K562 (cell line): ENCODE results near the gene CFAP157. TPM values are rescaled to one million over a fixed set of nuclear protein-coding genes. Genes with fewer than 3 reads are reported as not detected.

Source experiments
- ATAC-seq: fragments of 200-7000 bp; cut with Tn5 transposase; 3 replicates; pipeline ENCODE4 v1.9.1; 2020; ENCODE audit warnings: moderate library complexity
- BruUV-seq: library from RNA; stranded (reverse); fragments of 400-500 nt; replicated peaks from 2 replicates; lab custom pipeline; 2021; lab: Mats Ljungman, UMichigan
- CTCF ChIA-PET: fragments of 300-600 bp; formaldehyde crosslinking; extraction: SDS; loops from one replicate; lab custom pipeline; 2021; ENCODE audit warnings: low intra/inter-chr PET ratio; lab: Yijun Ruan, JAX
- POLR2A ChIA-PET: fragments of 300-600, 350-650 bp; sonication (Branson Sonifier 250); formaldehyde crosslinking; extraction: SDS; loops from one replicate; lab custom pipeline; 2021; ENCODE audit warnings: antibody characterized with exemption, inconsistent platforms; lab: Yijun Ruan, JAX
- DNase-seq, 4 experiments: peaks; one replicate each; pipeline versions ENCODE4 v3.0.0 to v3.0.0-alpha.2; 2011 to 2018; ENCODE audit warnings: low spot score in 3 of 4, mixed read lengths in 3 of 4; ENCODE audit errors: extremely low read depth in 1 of 4
- FAIRE-seq: peaks from 2 replicates; lab custom pipeline; 2011; peaks lifted over from hg19 to GRCh38; lab: Jason Lieb, UNC
- H2AFZ ChIP-seq: 2 replicates; pipeline ENCODE4 v1.6.0; 2011; ENCODE audit warnings: low read depth, low read length, control low read depth, inconsistent platforms
- H3K27ac ChIP-seq: fragments of 200-600 bp; 3 replicates; pipeline ENCODE4 v1.8.0; 2011; ENCODE audit warnings: low read depth, mild to moderate bottlenecking, control low read depth, inconsistent platforms, low read length, moderate library complexity, mixed read lengths; ENCODE audit errors: extremely low read depth
- H3K27me3 ChIP-seq, 2 experiments: fragments of 300-600 bp in 1 of 2; 2 replicates in 1 of 2; 3 replicates in 1 of 2; pipeline versions ENCODE4 v1.6.0 to v1.8.0; 2011; ENCODE audit warnings: inconsistent platforms in 2 of 2, low read length in 2 of 2, mild to moderate bottlenecking in 1 of 2, mixed read lengths in 1 of 2, moderate library complexity in 1 of 2; ENCODE audit not compliant: control insufficient read depth in 2 of 2, insufficient read depth in 2 of 2
- H3K36me3 ChIP-seq: fragments of 300-600 bp; 3 replicates; pipeline ENCODE4 v1.8.0; 2011; ENCODE audit warnings: mild to moderate bottlenecking, low read length, inconsistent platforms; ENCODE audit not compliant: control insufficient read depth, insufficient read depth
- H3K4me1 ChIP-seq, 2 experiments: fragments of 200-600 bp in 1 of 2; replicated peaks in 1 of 2; 2 replicates in 1 of 2; 3 replicates in 1 of 2; pipeline versions ENCODE4 v1.5.1 to v1.8.0; 2011; ENCODE audit warnings: inconsistent platforms in 2 of 2, low read length in 2 of 2, mild to moderate bottlenecking in 1 of 2, mixed read lengths in 1 of 2, moderate library complexity in 1 of 2; ENCODE audit not compliant: control insufficient read depth in 2 of 2, insufficient read depth in 2 of 2
- H3K4me2 ChIP-seq: 2 replicates; pipeline ENCODE4 v1.6.1; 2011; ENCODE audit warnings: low read length, control low read depth, inconsistent platforms, mixed read lengths; ENCODE audit not compliant: insufficient read depth
- H3K4me3 ChIP-seq: fragments of 200-600 bp; sonication (generic), shearing (Covaris generic); 2 replicates; pipeline ENCODE4 v1.5.1; 2016; ENCODE audit warnings: control low read depth, inconsistent platforms
- H3K79me2 ChIP-seq: fragments of 200-600 bp; 3 replicates; pipeline ENCODE4 v1.8.0; 2011; ENCODE audit warnings: low read length, inconsistent platforms; ENCODE audit not compliant: control insufficient read depth, insufficient read depth
- H3K9ac ChIP-seq, 2 experiments: 2 replicates each; pipeline versions ENCODE4 v1.6.0 to v1.6.1; 2011; ENCODE audit warnings: low read depth in 2 of 2, low read length in 2 of 2, control low read depth in 1 of 2, inconsistent platforms in 1 of 2, mild to moderate bottlenecking in 1 of 2, mixed read lengths in 1 of 2; ENCODE audit not compliant: insufficient read depth in 1 of 2
- H3K9me1 ChIP-seq: one replicate; pipeline ENCODE4 v1.6.0; 2011; ENCODE audit warnings: inconsistent platforms, mild to moderate bottlenecking, low read length, moderate library complexity; ENCODE audit not compliant: control insufficient read depth, insufficient read depth
- H3K9me3 ChIP-seq: replicated peaks from 2 replicates; pipeline ENCODE4 v1.5.1; 2011; ENCODE audit warnings: low read depth, low read length, inconsistent platforms; ENCODE audit not compliant: control insufficient read depth, insufficient read depth
- H4K20me1 ChIP-seq: replicated peaks from 2 replicates; pipeline ENCODE4 v1.6.1; 2011; ENCODE audit warnings: low read length, inconsistent platforms, mixed read lengths; ENCODE audit not compliant: control insufficient read depth, insufficient read depth
- COPS2 ChIP-seq: fragments of 450-650 bp; conservative IDR thresholded peaks from 2 replicates; pipeline ENCODE4 v1.6.1; 2016; ENCODE audit warnings: mild to moderate bottlenecking, moderate library complexity
- E2F3 ChIP-seq: fragments of 250-450 bp; sonication (Bioruptor Pico); IDR thresholded peaks from 2 replicates; pipeline ENCODE4 v1.4.0; 2020; ENCODE audit warnings: mild to moderate bottlenecking
- ETV1 ChIP-seq: fragments of 450-650 bp; conservative IDR thresholded peaks from 2 replicates; pipeline ENCODE4 v1.6.1; 2016; ENCODE audit warnings: missing genetic modification characterization, control low read depth, low read depth, missing compliant biosample characterization
- EZH2 ChIP-seq: IDR thresholded peaks from 2 replicates; pipeline ENCODE4 v1.6.1; 2012; ENCODE audit warnings: low read depth, mild to moderate bottlenecking, inconsistent platforms, low read length, borderline replicate concordance
- GABPA ChIP-seq: fragments of 200-800 bp; sonication (Bioruptor generic); conservative IDR thresholded peaks from 2 replicates; pipeline ENCODE4 v1.6.1; 2016; ENCODE audit warnings: low read depth, missing genetic modification characterization, missing compliant biosample characterization
- GABPB2 ChIP-seq: fragments of 250-450 bp; sonication (Bioruptor Pico); conservative IDR thresholded peaks from 2 replicates; pipeline ENCODE4 v1.5.1; 2021; ENCODE audit warnings: mild to moderate bottlenecking
- HNRNPLL ChIP-seq: fragments of 200-400 bp; formaldehyde crosslinking; IDR thresholded peaks from 2 replicates; pipeline ENCODE4 v1.6.1; 2017; ENCODE audit warnings: low read length, low read depth, mild to moderate bottlenecking; ENCODE audit not compliant: poor library complexity, severe bottlenecking
- MAFF ChIP-seq: IDR thresholded peaks from 2 replicates; pipeline ENCODE4 v1.6.1; 2012; ENCODE audit warnings: low read length, improper control_type of control experiment
- PHF21A ChIP-seq: fragments of 450-650 bp; IDR thresholded peaks from 2 replicates; pipeline ENCODE4 v1.6.1; 2017; ENCODE audit warnings: low read depth, borderline replicate concordance
- POLR2A ChIP-seq: fragments of 450-650 bp; conservative IDR thresholded peaks from 2 replicates; pipeline ENCODE4 v1.6.1; 2016
- RBBP5 ChIP-seq: fragments of 200-600 bp; sonication (generic); IDR thresholded peaks from 2 replicates; pipeline ENCODE4 v1.6.1; 2012; ENCODE audit warnings: borderline replicate concordance, mild to moderate bottlenecking, low read length, control low read depth, inconsistent platforms; ENCODE audit not compliant: insufficient read depth, poor library complexity, severe bottlenecking
- RHOXF2B ChIP-seq: fragments of 250-450 bp; sonication (Bioruptor Pico); conservative IDR thresholded peaks from 2 replicates; pipeline ENCODE4 v1.5.1; 2021
- TAF9B ChIP-seq: fragments of 450-650 bp; IDR thresholded peaks from 2 replicates; pipeline ENCODE4 v1.6.1; 2018; ENCODE audit warnings: mild to moderate bottlenecking; ENCODE audit not compliant: partially characterized antibody
- ZFP30 ChIP-seq: fragments of 250-450 bp; sonication (Bioruptor Pico); IDR thresholded peaks from 2 replicates; pipeline ENCODE4 v1.8.0; 2022; ENCODE audit warnings: moderate library complexity, mild to moderate bottlenecking, inconsistent platforms, borderline replicate concordance
- ZNF146 ChIP-seq: IDR thresholded peaks from one replicate; pipeline ENCODE4 v1.6.1; 2018; ENCODE audit warnings: missing compliant biosample characterization; ENCODE audit not compliant: unreplicated experiment
- WGBS: fragments of 100-300 bp; shearing (Covaris generic); methylation state at CpG from one replicate; pipeline ENCODE4 v1.1.6; 2016; ENCODE audit warnings: low coverage, mixed read lengths; ENCODE audit not compliant: insufficient coverage; ENCODE audit errors: missing lambda C conversion rate; 5-methylcytosine and 5-hydroxymethylcytosine counted together
- in situ Hi-C: fragments of 300-500 bp; cut with MboI; formaldehyde crosslinking; loops from 4 replicates; pipeline ENCODE4 v1.15.0; 2018; ENCODE audit warnings: inconsistent platforms, mixed read lengths
- intact Hi-C: fragments of 100-400 bp; cut with micrococcal nuclease; formaldehyde crosslinking; loops from 2 replicates; pipeline ENCODE4 v1.14.2; 2022
- polyA plus RNA-seq, 8 experiments: library from polyadenylated mRNA; depleted of rRNA in 4 of 8; stranded (reverse) in 5 of 8; unstranded in 3 of 8; fragments of >200 nt; fragmentation: Nextera tagmentation in 2 of 8; fragmentation: Illumina TruSeq in 1 of 8; extraction: Ambion mirVana in 2 of 8; extraction: Trizol in 1 of 8; gene quantifications; 2 replicates each; pipeline versions ENCODE4 v1.2.1 to v1.2.3, GENCODE V29; 2011 to 2014; ENCODE audit warnings: inconsistent platforms in 1 of 8, missing spikeins in 1 of 8
- total RNA-seq, 7 experiments: library from RNA; depleted of rRNA in 6 of 7; stranded (reverse); fragments of >200 nt in 6 of 7; fragmentation: Illumina TruSeq in 2 of 7; extraction: Trizol in 2 of 7; gene quantifications; 2 replicates each; pipeline versions ENCODE4 v1.2.1 to v1.2.3, GENCODE V29; 2011 to 2021; ENCODE audit warnings: low replicate concordance in 1 of 7
- TF ChIP-seq, protein P1 (sequence below): IDR thresholded peaks from 3 replicates; pipeline ENCODE4 v1.6.1; 2011; ENCODE audit warnings: borderline replicate concordance, mild to moderate bottlenecking; ENCODE audit not compliant: insufficient read length, insufficient read depth
- TF ChIP-seq, protein P2 (sequence below): sonication (generic); formaldehyde crosslinking; IDR thresholded peaks from 2 replicates; pipeline ENCODE4 v1.8.0; 2023; ENCODE audit warnings: mild to moderate bottlenecking, missing genetic modification reagents

CFAP157 gene
- total and polyA plus RNA-seq, 9 of the 15 experiments (the other 6 are each of a cell fraction or from before 2014, with no cell fraction given): 0.03 TPM; not detected in 8

DNA sequence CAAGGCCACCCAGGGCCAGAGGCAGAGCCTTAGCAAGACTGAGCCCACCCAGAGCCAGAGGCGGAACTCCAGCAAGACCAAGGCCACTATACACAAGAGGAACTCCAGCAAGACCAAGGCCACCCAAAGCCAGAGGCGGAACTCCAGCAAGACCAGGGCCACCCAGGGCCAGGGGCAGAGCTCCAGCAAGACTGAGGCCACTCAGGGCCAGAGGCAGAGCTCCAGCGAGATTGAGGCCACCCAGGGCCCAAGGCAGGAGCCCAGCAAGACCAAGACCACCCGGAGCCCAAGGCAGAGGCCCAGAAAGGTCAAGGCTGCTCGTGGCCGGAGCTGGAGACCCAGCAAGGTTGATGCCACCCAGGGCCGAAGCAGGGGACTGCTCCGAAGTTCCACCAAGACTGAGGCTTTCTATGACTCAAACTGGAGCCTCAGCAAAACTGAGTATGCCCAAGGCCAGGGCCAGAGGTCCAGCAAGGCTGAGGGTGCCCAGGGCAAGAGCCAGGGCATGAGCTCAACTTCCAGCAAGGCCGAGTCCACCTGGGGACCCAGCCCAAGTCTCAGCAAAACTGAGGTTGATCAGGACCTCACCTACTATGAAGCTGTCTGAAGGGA, 24.1 kb downstream of the CFAP157 start:
- H3K27me3 ChIP-seq: no peaks in the 10 kb centered on the region
- CTCF ChIA-PET: no interaction called here
- no peaks in the 10 kb centered on the region; the same call in 1 of the 2 replicates for H4K20me1 ChIP-seq
- H3K36me3 ChIP-seq: no peaks in the 10 kb centered on the region
- H3K9me3 ChIP-seq: no peaks in the 10 kb centered on the region
- H3K4me3 ChIP-seq: no peak overlapping the region
- no peak overlapping the region for H2AFZ ChIP-seq
- H3K27ac ChIP-seq: no peak overlapping the region
- POLR2A ChIA-PET: interaction anchor here (0.5 to 0.6 kb wide), 5 partner anchors 27 to 201 kb away, joined by 3 read pairs; no protein-coding TSS in a partner anchor
- H3K9ac ChIP-seq: no peak overlapping the region
- peaks cover 7 to 42% of the 10 kb centered on the region in 2 experiments; a peak in 4 of 5 replicates for H3K4me1 ChIP-seq
- FAIRE-seq (no peak), DNase-seq (no peak), ATAC-seq (no peak)
- H3K4me2 ChIP-seq: no peak overlapping the region
- H3K9me1 ChIP-seq: no peaks in the 10 kb centered on the region
- BruUV-seq: no TSS peak
- peaks cover 4% of the 10 kb centered on the region; the same call in 2 of the 3 replicates for H3K79me2 ChIP-seq
- 67% methylated on average over 8 of the region's 9 CpGs for WGBS
- intact Hi-C loops (loop anchor here (10.0 kb wide), 1 partner anchor 304 kb away; no protein-coding TSS in a partner anchor), in situ Hi-C loops (loop anchor here (10.0 kb wide), 1 partner anchor 136 kb away; no protein-coding TSS in a partner anchor)
- TF ChIP-seq TAF9B (no peak), GABPB2 (CRISPR knock-in tag) (no peak), EZH2 (no peak), POLR2A (no peak), ETV1 (tag) (no peak), HNRNPLL (no peak), GABPA (no peak), ZFP30 (no peak), RHOXF2B (CRISPR knock-in tag) (no peak), COPS2 (no peak), MAFF (no peak), E2F3 (CRISPR knock-in tag) (no peak), PHF21A (no peak), RBBP5 (no peak), ZNF146 (CRISPR knock-in tag) (no peak)
- TF ChIP-seq, protein P1, sequence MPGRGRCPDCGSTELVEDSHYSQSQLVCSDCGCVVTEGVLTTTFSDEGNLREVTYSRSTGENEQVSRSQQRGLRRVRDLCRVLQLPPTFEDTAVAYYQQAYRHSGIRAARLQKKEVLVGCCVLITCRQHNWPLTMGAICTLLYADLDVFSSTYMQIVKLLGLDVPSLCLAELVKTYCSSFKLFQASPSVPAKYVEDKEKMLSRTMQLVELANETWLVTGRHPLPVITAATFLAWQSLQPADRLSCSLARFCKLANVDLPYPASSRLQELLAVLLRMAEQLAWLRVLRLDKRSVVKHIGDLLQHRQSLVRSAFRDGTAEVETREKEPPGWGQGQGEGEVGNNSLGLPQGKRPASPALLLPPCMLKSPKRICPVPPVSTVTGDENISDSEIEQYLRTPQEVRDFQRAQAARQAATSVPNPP: no peak
- TF ChIP-seq, protein P2, sequence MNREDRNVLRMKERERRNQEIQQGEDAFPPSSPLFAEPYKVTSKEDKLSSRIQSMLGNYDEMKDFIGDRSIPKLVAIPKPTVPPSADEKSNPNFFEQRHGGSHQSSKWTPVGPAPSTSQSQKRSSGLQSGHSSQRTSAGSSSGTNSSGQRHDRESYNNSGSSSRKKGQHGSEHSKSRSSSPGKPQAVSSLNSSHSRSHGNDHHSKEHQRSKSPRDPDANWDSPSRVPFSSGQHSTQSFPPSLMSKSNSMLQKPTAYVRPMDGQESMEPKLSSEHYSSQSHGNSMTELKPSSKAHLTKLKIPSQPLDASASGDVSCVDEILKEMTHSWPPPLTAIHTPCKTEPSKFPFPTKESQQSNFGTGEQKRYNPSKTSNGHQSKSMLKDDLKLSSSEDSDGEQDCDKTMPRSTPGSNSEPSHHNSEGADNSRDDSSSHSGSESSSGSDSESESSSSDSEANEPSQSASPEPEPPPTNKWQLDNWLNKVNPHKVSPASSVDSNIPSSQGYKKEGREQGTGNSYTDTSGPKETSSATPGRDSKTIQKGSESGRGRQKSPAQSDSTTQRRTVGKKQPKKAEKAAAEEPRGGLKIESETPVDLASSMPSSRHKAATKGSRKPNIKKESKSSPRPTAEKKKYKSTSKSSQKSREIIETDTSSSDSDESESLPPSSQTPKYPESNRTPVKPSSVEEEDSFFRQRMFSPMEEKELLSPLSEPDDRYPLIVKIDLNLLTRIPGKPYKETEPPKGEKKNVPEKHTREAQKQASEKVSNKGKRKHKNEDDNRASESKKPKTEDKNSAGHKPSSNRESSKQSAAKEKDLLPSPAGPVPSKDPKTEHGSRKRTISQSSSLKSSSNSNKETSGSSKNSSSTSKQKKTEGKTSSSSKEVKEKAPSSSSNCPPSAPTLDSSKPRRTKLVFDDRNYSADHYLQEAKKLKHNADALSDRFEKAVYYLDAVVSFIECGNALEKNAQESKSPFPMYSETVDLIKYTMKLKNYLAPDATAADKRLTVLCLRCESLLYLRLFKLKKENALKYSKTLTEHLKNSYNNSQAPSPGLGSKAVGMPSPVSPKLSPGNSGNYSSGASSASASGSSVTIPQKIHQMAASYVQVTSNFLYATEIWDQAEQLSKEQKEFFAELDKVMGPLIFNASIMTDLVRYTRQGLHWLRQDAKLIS (CRISPR knock-in tag): no peak
